GM12878 (cell line): ENCODE measurements around the gene COL5A1. TPM values are rescaled to one million over a fixed set of nuclear protein-coding genes. Genes with fewer than 3 reads are reported as not detected.

Source experiments
- ATAC-seq: fragments of 200-7000 bp; cut with Tn5 transposase; 3 replicates; pipeline ENCODE4 v1.9.1; 2020; ENCODE audit warnings: mild to moderate bottlenecking, moderate library complexity
- BruUV-seq: library from RNA; stranded (reverse); fragments of 400-500 nt; replicated peaks from 2 replicates; lab custom pipeline; 2021; lab: Mats Ljungman, UMichigan
- CTCF ChIA-PET: fragments of 300-600 bp; sonication (Branson Sonifier 250); formaldehyde crosslinking; extraction: SDS; loops from one replicate; lab custom pipeline; 2021; ENCODE audit warnings: inconsistent platforms; lab: Yijun Ruan, JAX
- POLR2A ChIA-PET: fragments of 350-600 bp; formaldehyde crosslinking; extraction: SDS; loops from one replicate; lab custom pipeline; 2021; ENCODE audit warnings: inconsistent platforms; lab: Charles Lee
- RAD21 ChIA-PET: fragments of 300-600 bp; sonication (Branson Sonifier 250); formaldehyde crosslinking; loops from one replicate; lab custom pipeline; 2023; ENCODE audit warnings: antibody characterized with exemption; ENCODE audit not compliant: unreplicated experiment; lab: Charles Lee
- SMC1A ChIA-PET: fragments of 300-600 bp; sonication (Branson Sonifier 250); formaldehyde crosslinking; loops from one replicate; lab custom pipeline; 2023; ENCODE audit not compliant: unreplicated experiment, uncharacterized antibody; lab: Charles Lee
- DNase-seq: peaks from one replicate; pipeline ENCODE4 v3.0.0-alpha.2; 2011; ENCODE audit warnings: low read depth, low spot score
- FAIRE-seq: peaks from 3 replicates; lab custom pipeline; 2011; peaks lifted over from hg19 to GRCh38; lab: Jason Lieb, UNC
- H2AFZ ChIP-seq: 2 replicates; pipeline ENCODE4 v1.6.0; 2011; ENCODE audit warnings: low read depth, low read length, control low read depth; ENCODE audit not compliant: control insufficient read depth
- H3K27ac ChIP-seq: 2 replicates; pipeline ENCODE4 v1.5.1; 2011; ENCODE audit warnings: control low read depth; ENCODE audit not compliant: control insufficient read depth, insufficient read depth
- H3K27me3 ChIP-seq, 2 experiments: replicated peaks in 1 of 2; 2 replicates each; pipeline versions ENCODE4 v1.6.0 to v1.6.1; 2011; ENCODE audit warnings: low read length in 1 of 2; ENCODE audit not compliant: control insufficient read depth in 2 of 2, insufficient read depth in 2 of 2
- H3K36me3 ChIP-seq, 2 experiments: 2 replicates each; pipeline ENCODE4 v1.5.1; 2011; ENCODE audit warnings: low read length in 1 of 2; ENCODE audit not compliant: control insufficient read depth in 2 of 2, insufficient read depth in 2 of 2
- H3K4me1 ChIP-seq: 2 replicates; pipeline ENCODE4 v1.6.1; 2011; ENCODE audit warnings: mild to moderate bottlenecking, low read length, moderate library complexity, mixed read lengths; ENCODE audit not compliant: control insufficient read depth, insufficient read depth
- H3K4me2 ChIP-seq: 2 replicates; pipeline ENCODE4 v1.6.0; 2011; ENCODE audit warnings: control low read depth; ENCODE audit not compliant: control insufficient read depth, insufficient read depth
- H3K4me3 ChIP-seq: fragments of 200-600 bp; sonication (generic); 2 replicates; pipeline ENCODE4 v1.5.1; 2016
- H3K79me2 ChIP-seq: 2 replicates; pipeline ENCODE4 v1.6.0; 2011; ENCODE audit warnings: low read length; ENCODE audit not compliant: control insufficient read depth, insufficient read depth
- H3K9ac ChIP-seq: 2 replicates; pipeline ENCODE4 v1.8.0; 2011; ENCODE audit warnings: low read length, control low read depth, mixed read lengths; ENCODE audit not compliant: control insufficient read depth, insufficient read depth
- H3K9me3 ChIP-seq: replicated peaks from 3 replicates; pipeline ENCODE4 v1.5.1; 2011; ENCODE audit warnings: mild to moderate bottlenecking, low read length; ENCODE audit not compliant: control insufficient read depth, insufficient read depth
- H4K20me1 ChIP-seq: 2 replicates; pipeline ENCODE4 v1.6.0; 2011; ENCODE audit not compliant: control insufficient read depth, insufficient read depth
- BRCA1 ChIP-seq: IDR thresholded peaks from 2 replicates; pipeline ENCODE4 v1.6.1; 2011; ENCODE audit warnings: low read depth, low read length, improper control_type of control experiment
- CREB1 ChIP-seq: IDR thresholded peaks from 2 replicates; pipeline ENCODE4 v1.6.1; 2012; ENCODE audit warnings: low read depth, mild to moderate bottlenecking, inconsistent platforms
- CREM ChIP-seq: IDR thresholded peaks from 2 replicates; pipeline ENCODE4 v1.6.1; 2014; ENCODE audit warnings: antibody characterized with exemption, low read depth
- JUND ChIP-seq: IDR thresholded peaks from 2 replicates; pipeline ENCODE4 v1.6.1; 2012; ENCODE audit warnings: low read depth, mild to moderate bottlenecking, low read length, improper control_type of control experiment, moderate library complexity
- MTA2 ChIP-seq: fragments of 450-650 bp; IDR thresholded peaks from 2 replicates; pipeline ENCODE4 v1.6.1; 2016; ENCODE audit warnings: low read depth, mild to moderate bottlenecking, moderate library complexity
- MYB ChIP-seq: fragments of 150-350 bp; IDR thresholded peaks from 2 replicates; pipeline ENCODE4 v1.6.1; 2014; ENCODE audit warnings: mild to moderate bottlenecking, low read depth, low read length, borderline replicate concordance
- MYC ChIP-seq: IDR thresholded peaks from 2 replicates; pipeline ENCODE4 v1.6.1; 2011; ENCODE audit warnings: mild to moderate bottlenecking, low read length, moderate library complexity, inconsistent platforms; ENCODE audit not compliant: insufficient read depth, insufficient replicate concordance, insufficient read length, severe bottlenecking
- SP1 ChIP-seq: IDR thresholded peaks from one replicate; pipeline ENCODE4 v1.6.1; 2011; ENCODE audit warnings: low read depth, low read length
- ZNF217 ChIP-seq: fragments of 450-650 bp; IDR thresholded peaks from 2 replicates; pipeline ENCODE4 v1.6.1; 2017; ENCODE audit warnings: antibody characterized with exemption, mild to moderate bottlenecking
- WGBS: methylation state at CpG from one replicate; pipeline ENCODE4 v1.1.6; 2016; ENCODE audit warnings: low lambda C conversion rate; ENCODE audit not compliant: insufficient replicate concordance, insufficient coverage; ENCODE audit errors: missing lambda C conversion rate; 5-methylcytosine and 5-hydroxymethylcytosine counted together
- in situ Hi-C: fragments of 300-500 bp; cut with MboI; formaldehyde crosslinking; loops from 9 replicates; pipeline ENCODE4 v1.14.3; 2018; ENCODE audit warnings: mixed read lengths
- intact Hi-C: fragments of 100-400 bp; cut with micrococcal nuclease; formaldehyde crosslinking; loops from one replicate; pipeline ENCODE4 v1.14.2; 2022; ENCODE audit not compliant: unreplicated experiment
- polyA plus RNA-seq, 11 experiments: library from polyadenylated mRNA; depleted of rRNA in 4 of 11; unstranded in 6 of 11; stranded (reverse) in 5 of 11; fragments of >200 nt; fragmentation: Nextera tagmentation in 4 of 11; fragmentation: Illumina TruSeq in 1 of 11; extraction: Ambion mirVana in 4 of 11; extraction: Trizol in 1 of 11; gene quantifications; 1 replicate in 1 of 11; 2 replicates in 10 of 11; pipeline versions ENCODE4 v1.2.1 to v1.2.3, GENCODE V29; 2011 to 2016; ENCODE audit warnings: inconsistent platforms in 2 of 11, missing spikeins in 2 of 11, low read depth in 1 of 11
- total RNA-seq, 4 experiments: library from RNA; depleted of rRNA in 3 of 4; stranded (reverse); fragments of >200 nt in 3 of 4; fragmentation: Illumina TruSeq in 1 of 4; extraction: Trizol in 1 of 4; gene quantifications; 2 replicates each; pipeline versions ENCODE4 v1.2.1 to v1.2.3, GENCODE V29; 2013 to 2021
- TF ChIP-seq, protein P1 (sequence below): fragments of 450-650 bp; IDR thresholded peaks from 2 replicates; pipeline ENCODE4 v1.6.1; 2017; ENCODE audit warnings: mild to moderate bottlenecking, low read depth, inconsistent platforms; ENCODE audit not compliant: poor library complexity, severe bottlenecking
- TF ChIP-seq, protein P2 (sequence below): fragments of 450-650 bp; IDR thresholded peaks from 2 replicates; pipeline ENCODE4 v1.6.1; 2018; ENCODE audit warnings: mild to moderate bottlenecking, low read depth, moderate library complexity; ENCODE audit not compliant: partially characterized antibody
- TF ChIP-seq, protein P3 (sequence below): fragments of 450-650 bp; IDR thresholded peaks from 2 replicates; pipeline ENCODE4 v1.6.1; 2017; ENCODE audit warnings: antibody characterized with exemption, mild to moderate bottlenecking, moderate library complexity

Gene COL5A1
- total and polyA plus RNA-seq, 10 of the 15 experiments (the other 5 are each of a cell fraction or from before 2014, with no cell fraction given) = under 0.01 to 0.15 (median 0.13) TPM; not detected in 4

DNA sequence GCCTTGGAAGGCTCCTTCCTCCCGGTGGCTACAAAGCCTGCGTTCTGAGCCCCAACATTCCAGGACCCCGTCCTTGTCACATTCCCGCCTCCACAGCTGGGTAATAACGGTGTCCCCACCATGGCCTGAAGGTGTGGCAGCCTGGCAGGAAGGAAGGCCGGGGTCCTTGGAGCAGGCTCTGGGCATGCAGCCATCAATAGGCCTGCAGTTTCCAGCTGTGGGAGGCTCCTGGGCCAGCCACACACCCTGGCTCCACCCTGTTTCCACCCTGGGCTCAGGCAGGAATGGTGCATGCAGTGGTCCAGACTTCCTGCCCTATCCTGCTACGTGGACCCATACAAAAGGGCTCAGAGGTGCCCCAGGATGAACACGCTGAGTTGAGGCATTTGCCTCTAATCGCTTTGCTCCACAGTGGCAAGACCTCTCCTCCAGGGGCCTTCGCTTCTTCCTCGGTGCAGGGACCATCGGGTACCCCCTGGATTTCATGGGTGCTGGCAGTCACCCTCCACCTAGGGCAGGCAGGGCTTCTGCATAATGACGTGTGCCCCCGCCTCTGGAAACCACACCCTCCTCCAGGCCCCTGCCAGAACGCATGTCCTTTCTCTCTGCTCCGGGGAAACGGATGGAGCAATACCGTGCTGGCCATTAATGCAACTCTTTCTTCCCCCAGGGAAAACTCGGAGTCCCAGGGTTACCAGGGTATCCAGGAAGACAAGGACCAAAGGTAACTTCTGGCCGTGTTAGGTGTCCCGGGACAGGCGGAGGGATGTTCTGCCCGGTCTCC is 143.9 kb downstream of the COL5A1 start (continued):
- TF ChIP-seq CREB1 (no peak), CREM (no peak)

DNA sequence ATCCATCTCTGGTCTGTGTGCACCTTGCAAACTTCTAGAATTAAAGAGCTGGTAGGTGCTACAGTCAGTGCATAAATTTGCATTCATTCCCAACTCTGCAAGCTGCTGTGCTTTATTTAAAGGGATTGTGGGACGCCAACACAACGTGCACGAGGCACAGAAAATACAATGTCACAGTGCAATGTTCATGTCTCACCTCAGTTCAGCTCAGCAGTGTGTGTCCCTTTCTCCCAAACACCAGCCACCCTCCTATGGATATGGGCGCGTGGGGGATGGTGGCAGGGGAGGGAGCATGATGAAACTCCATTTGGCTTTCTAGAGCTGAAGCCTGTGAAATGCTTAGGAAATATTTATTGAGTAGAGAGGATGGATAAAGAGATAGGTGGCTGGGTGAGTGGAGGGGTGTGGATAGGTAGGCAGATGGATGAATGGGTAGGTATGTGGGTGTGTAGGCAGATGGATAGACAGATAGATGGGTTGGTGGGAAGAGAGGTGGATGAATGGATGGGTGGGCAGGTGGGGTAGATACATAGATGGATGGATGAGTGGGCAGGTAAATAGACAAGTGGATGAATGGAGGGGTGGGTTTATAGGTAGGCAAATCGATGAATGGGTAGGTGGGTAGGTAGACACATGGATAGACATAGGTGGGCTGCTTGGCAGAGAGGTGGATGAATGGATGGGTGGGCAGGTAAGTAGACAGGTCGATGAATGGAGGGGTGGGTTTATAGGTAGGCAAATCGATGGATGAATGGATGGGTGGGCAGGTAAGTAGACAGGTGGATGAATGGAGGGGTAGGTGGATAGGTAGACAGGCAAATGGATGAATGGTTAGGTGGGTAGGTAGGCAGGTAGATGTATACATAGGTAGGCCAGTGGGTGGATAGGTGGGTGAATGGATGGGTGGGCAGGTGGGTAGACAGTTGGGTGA is 146.3 kb downstream of the COL5A1 start:
- FAIRE-seq (no peak), ATAC-seq (no peak), DNase-seq (no peak)
- no peak overlapping the region for H2AFZ ChIP-seq
- POLR2A ChIA-PET = no interaction called here
- 24% methylated on average over 8 of the region's 8 CpGs for WGBS
- no peak overlapping the region for H3K4me3 ChIP-seq
- RAD21 ChIA-PET = no interaction called here
- H3K79me2 ChIP-seq = no peaks in the 10 kb centered on the region
- H4K20me1 ChIP-seq = no peaks in the 10 kb centered on the region
- no TSS peak for BruUV-seq
- in situ Hi-C loops = no loop called here
- intact Hi-C loops = no loop called here
- H3K36me3 ChIP-seq = no peaks in the 10 kb centered on the region
- SMC1A ChIA-PET = no interaction called here
- no peak overlapping the region for H3K4me2 ChIP-seq
- H3K27ac ChIP-seq = no peak overlapping the region
- no peaks in the 10 kb centered on the region for H3K4me1 ChIP-seq
- no peaks in the 10 kb centered on the region; a peak in 2 of 4 replicates for H3K27me3 ChIP-seq
- no peak overlapping the region for H3K9ac ChIP-seq
- no peaks in the 10 kb centered on the region for H3K9me3 ChIP-seq
- CTCF ChIA-PET = interaction anchor here (0.9 kb wide), 1 partner anchor 338 kb away, joined by 3 read pairs; no protein-coding TSS in a partner anchor
- TF ChIP-seq, protein P1, sequence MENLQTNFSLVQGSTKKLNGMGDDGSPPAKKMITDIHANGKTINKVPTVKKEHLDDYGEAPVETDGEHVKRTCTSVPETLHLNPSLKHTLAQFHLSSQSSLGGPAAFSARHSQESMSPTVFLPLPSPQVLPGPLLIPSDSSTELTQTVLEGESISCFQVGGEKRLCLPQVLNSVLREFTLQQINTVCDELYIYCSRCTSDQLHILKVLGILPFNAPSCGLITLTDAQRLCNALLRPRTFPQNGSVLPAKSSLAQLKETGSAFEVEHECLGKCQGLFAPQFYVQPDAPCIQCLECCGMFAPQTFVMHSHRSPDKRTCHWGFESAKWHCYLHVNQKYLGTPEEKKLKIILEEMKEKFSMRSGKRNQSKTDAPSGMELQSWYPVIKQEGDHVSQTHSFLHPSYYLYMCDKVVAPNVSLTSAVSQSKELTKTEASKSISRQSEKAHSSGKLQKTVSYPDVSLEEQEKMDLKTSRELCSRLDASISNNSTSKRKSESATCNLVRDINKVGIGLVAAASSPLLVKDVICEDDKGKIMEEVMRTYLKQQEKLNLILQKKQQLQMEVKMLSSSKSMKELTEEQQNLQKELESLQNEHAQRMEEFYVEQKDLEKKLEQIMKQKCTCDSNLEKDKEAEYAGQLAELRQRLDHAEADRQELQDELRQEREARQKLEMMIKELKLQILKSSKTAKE = no peak
- TF ChIP-seq BRCA1 = no peak
- no peak for TF ChIP-seq MTA2
- TF ChIP-seq SP1 = no peak
- no peak for TF ChIP-seq ZNF217
- TF ChIP-seq MYC = no peak
- TF ChIP-seq, protein P2, sequence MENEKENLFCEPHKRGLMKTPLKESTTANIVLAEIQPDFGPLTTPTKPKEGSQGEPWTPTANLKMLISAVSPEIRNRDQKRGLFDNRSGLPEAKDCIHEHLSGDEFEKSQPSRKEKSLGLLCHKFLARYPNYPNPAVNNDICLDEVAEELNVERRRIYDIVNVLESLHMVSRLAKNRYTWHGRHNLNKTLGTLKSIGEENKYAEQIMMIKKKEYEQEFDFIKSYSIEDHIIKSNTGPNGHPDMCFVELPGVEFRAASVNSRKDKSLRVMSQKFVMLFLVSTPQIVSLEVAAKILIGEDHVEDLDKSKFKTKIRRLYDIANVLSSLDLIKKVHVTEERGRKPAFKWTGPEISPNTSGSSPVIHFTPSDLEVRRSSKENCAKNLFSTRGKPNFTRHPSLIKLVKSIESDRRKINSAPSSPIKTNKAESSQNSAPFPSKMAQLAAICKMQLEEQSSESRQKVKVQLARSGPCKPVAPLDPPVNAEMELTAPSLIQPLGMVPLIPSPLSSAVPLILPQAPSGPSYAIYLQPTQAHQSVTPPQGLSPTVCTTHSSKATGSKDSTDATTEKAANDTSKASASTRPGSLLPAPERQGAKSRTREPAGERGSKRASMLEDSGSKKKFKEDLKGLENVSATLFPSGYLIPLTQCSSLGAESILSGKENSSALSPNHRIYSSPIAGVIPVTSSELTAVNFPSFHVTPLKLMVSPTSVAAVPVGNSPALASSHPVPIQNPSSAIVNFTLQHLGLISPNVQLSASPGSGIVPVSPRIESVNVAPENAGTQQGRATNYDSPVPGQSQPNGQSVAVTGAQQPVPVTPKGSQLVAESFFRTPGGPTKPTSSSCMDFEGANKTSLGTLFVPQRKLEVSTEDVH = no peak
- no peak for TF ChIP-seq JUND
- no peak for TF ChIP-seq MYB
- TF ChIP-seq, protein P3, sequence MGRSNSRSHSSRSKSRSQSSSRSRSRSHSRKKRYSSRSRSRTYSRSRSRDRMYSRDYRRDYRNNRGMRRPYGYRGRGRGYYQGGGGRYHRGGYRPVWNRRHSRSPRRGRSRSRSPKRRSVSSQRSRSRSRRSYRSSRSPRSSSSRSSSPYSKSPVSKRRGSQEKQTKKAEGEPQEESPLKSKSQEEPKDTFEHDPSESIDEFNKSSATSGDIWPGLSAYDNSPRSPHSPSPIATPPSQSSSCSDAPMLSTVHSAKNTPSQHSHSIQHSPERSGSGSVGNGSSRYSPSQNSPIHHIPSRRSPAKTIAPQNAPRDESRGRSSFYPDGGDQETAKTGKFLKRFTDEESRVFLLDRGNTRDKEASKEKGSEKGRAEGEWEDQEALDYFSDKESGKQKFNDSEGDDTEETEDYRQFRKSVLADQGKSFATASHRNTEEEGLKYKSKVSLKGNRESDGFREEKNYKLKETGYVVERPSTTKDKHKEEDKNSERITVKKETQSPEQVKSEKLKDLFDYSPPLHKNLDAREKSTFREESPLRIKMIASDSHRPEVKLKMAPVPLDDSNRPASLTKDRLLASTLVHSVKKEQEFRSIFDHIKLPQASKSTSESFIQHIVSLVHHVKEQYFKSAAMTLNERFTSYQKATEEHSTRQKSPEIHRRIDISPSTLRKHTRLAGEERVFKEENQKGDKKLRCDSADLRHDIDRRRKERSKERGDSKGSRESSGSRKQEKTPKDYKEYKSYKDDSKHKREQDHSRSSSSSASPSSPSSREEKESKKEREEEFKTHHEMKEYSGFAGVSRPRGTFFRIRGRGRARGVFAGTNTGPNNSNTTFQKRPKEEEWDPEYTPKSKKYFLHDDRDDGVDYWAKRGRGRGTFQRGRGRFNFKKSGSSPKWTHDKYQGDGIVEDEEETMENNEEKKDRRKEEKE = no peak
